Measurements from ENCODE around the gene TRHDE.

DNA sequence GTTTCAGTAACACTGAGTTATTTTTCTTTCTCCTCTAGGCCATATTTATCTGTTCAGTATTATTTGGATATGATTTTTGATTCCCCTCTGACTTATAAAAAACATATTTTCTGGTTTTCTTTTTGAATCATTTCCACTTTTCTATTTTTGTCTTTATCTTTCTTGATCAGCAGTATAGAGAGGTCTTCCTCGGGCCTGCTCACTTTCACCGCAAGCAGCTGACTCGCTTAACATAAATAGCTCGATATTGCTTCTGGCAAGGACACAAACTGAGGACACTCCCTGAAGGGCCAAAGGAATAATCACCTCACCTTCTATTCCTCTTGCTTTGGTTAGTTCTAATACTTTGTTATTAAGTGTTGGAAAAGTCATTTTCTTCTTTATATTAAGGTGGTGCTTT, 25.8 kb upstream of the TRHDE start:
- TF ChIP-seq SIN3A (IDR thresholded peaks at IDR 0.05; ENCODE audit: borderline replicate concordance, low read depth, low read length) (no peak), ZBTB1 (CRISPR knock-in tag; IDR thresholded peaks at IDR 0.05; ENCODE audit: borderline replicate concordance) (no peak), ZNF761 (CRISPR knock-in tag; conservative IDR thresholded peaks at IDR 0.05) (no peak), BHLHE40 (IDR thresholded peaks at IDR 0.05; ENCODE audit: low read length) (no peak)
- TF ChIP-seq, protein P1, sequence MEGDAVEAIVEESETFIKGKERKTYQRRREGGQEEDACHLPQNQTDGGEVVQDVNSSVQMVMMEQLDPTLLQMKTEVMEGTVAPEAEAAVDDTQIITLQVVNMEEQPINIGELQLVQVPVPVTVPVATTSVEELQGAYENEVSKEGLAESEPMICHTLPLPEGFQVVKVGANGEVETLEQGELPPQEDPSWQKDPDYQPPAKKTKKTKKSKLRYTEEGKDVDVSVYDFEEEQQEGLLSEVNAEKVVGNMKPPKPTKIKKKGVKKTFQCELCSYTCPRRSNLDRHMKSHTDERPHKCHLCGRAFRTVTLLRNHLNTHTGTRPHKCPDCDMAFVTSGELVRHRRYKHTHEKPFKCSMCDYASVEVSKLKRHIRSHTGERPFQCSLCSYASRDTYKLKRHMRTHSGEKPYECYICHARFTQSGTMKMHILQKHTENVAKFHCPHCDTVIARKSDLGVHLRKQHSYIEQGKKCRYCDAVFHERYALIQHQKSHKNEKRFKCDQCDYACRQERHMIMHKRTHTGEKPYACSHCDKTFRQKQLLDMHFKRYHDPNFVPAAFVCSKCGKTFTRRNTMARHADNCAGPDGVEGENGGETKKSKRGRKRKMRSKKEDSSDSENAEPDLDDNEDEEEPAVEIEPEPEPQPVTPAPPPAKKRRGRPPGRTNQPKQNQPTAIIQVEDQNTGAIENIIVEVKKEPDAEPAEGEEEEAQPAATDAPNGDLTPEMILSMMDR (CRISPR knock-in tag; IDR thresholded peaks at IDR 0.05): no peak
